Loucy (cell line): ENCODE data around the gene TLCD3B.
A peak's percentile ranks its signal among the peaks of the same experiment; 100 is the strongest.

Experiments
- H2AFZ ChIP-seq: fragments of 200-600 bp; sonication (generic); 2 replicates; pipeline ENCODE4 v1.6.0; 2016; ENCODE audit warnings: antibody characterized with exemption, mild to moderate bottlenecking, low read length, moderate library complexity
- H3F3A ChIP-seq: fragments of 200-600 bp; 2 replicates; pipeline ENCODE4 v1.6.0; 2016; ENCODE audit warnings: antibody characterized with exemption, low read depth, mild to moderate bottlenecking
- H3K27me3 ChIP-seq: fragments of 200-600 bp; sonication (generic); 2 replicates; pipeline ENCODE4 v1.6.1; 2014; ENCODE audit warnings: low read length, mild to moderate bottlenecking; ENCODE audit not compliant: insufficient read depth, poor library complexity, severe bottlenecking
- H3K36me3 ChIP-seq: fragments of 200-600 bp; sonication (generic); 2 replicates; pipeline ENCODE4 v1.6.1; 2016; ENCODE audit warnings: low read length; ENCODE audit not compliant: insufficient read depth
- H3K4me1 ChIP-seq: fragments of 200-600 bp; sonication (generic); 2 replicates; pipeline ENCODE4 v1.5.1; 2014; ENCODE audit warnings: low read length, mild to moderate bottlenecking; ENCODE audit not compliant: insufficient read depth, poor library complexity, severe bottlenecking
- H3K4me2 ChIP-seq: fragments of 200-600 bp; sonication (generic); 2 replicates; pipeline ENCODE4 v1.6.0; 2014; ENCODE audit warnings: antibody characterized with exemption, low read length, low read depth, mild to moderate bottlenecking; ENCODE audit not compliant: poor library complexity, severe bottlenecking
- H3K4me3 ChIP-seq: fragments of 200-600 bp; sonication (generic); 2 replicates; pipeline ENCODE4 v1.5.1; 2014; ENCODE audit warnings: low read length, mild to moderate bottlenecking, mixed read lengths; ENCODE audit not compliant: poor library complexity, severe bottlenecking
- H3K79me2 ChIP-seq: fragments of 200-600 bp; sonication (generic); 2 replicates; pipeline ENCODE4 v1.6.1; 2014; ENCODE audit warnings: low read length; ENCODE audit not compliant: insufficient read depth
- H3K9ac ChIP-seq: fragments of 200-600 bp; sonication (generic); 2 replicates; pipeline ENCODE4 v1.6.0; 2014; ENCODE audit warnings: mild to moderate bottlenecking, low read depth, low read length, moderate library complexity; ENCODE audit not compliant: poor library complexity, severe bottlenecking
- H3K9me2 ChIP-seq: fragments of 200-600 bp; sonication (generic); replicated peaks from 2 replicates; pipeline ENCODE4 v1.6.1; 2016; ENCODE audit warnings: low read depth, low read length, mixed read lengths
- H3K9me3 ChIP-seq: fragments of 200-600 bp; sonication (generic); 2 replicates; pipeline ENCODE4 v1.6.1; 2014; ENCODE audit warnings: mild to moderate bottlenecking, antibody characterized with exemption, low read length, low read depth; ENCODE audit not compliant: insufficient read depth
- H4K20me1 ChIP-seq: fragments of 200-600 bp; sonication (generic); 2 replicates; pipeline ENCODE4 v1.6.0; 2014; ENCODE audit warnings: antibody characterized with exemption, low read length, mild to moderate bottlenecking; ENCODE audit not compliant: insufficient read depth, poor library complexity, severe bottlenecking
- CTCF ChIP-seq: fragments of 200-600 bp; sonication (generic); conservative IDR thresholded peaks from 2 replicates; pipeline ENCODE4 v1.5.1; 2014; ENCODE audit warnings: mild to moderate bottlenecking, antibody characterized with exemption, low read length
- EZH2phosphoT487 ChIP-seq: fragments of 200-600 bp; IDR thresholded peaks from 2 replicates; pipeline ENCODE4 v1.6.1; 2018; ENCODE audit warnings: antibody characterized with exemption, mild to moderate bottlenecking, moderate library complexity, borderline replicate concordance

Gene TLCD3B

GRCh38 chr16:29993903-29994599 is 37.0 kb downstream of the TLCD3B start:
- H3K36me3 ChIP-seq = peaks cover 31% of the 10 kb centered on the region; the same call in 1 of the 2 replicates
- peaks cover 11% of the 10 kb centered on the region for H4K20me1 ChIP-seq
- no peaks in the 10 kb centered on the region for H3K27me3 ChIP-seq
- H3K4me2 ChIP-seq = peak overlapping the region; percentile 84
- H3K4me1 ChIP-seq = peaks cover 19% of the 10 kb centered on the region
- peak overlapping the region; percentile 97 for H3K4me3 ChIP-seq
- H2AFZ ChIP-seq = no peak overlapping the region
- H3K9me3 ChIP-seq = no peaks in the 10 kb centered on the region
- peaks cover 36% of the 10 kb centered on the region for H3K79me2 ChIP-seq
- H3K9me2 ChIP-seq = no peaks in the 10 kb centered on the region
- H3K9ac ChIP-seq = peak overlapping the region; percentile 98
- TF ChIP-seq CTCF (no peak), EZH2phosphoT487 (no peak)
- 0 out of 2 replicates have a peak, but pooled peaks cover 3% of the 10 kb centered on the region for H3F3A ChIP-seq

GRCh38 chr16:29993191-29993902 is 37.7 kb downstream of the TLCD3B start:
- H3K4me1 ChIP-seq = peaks cover 19% of the 10 kb centered on the region
- peak overlapping the region; percentile 98 for H3K9ac ChIP-seq
- H3K79me2 ChIP-seq = peaks cover 36% of the 10 kb centered on the region
- H3K4me2 ChIP-seq = peak overlapping the region; percentile 84
- H3F3A ChIP-seq = 0 out of 2 replicates have a peak, but pooled peaks cover 3% of the 10 kb centered on the region
- TF ChIP-seq EZH2phosphoT487 (no peak), CTCF (no peak)
- peaks cover 11% of the 10 kb centered on the region for H4K20me1 ChIP-seq
- peaks cover 38% of the 10 kb centered on the region; the same call in 1 of the 2 replicates for H3K36me3 ChIP-seq
- H3K27me3 ChIP-seq = no peaks in the 10 kb centered on the region
- no peaks in the 10 kb centered on the region for H3K9me2 ChIP-seq
- H3K9me3 ChIP-seq = no peaks in the 10 kb centered on the region
- peak overlapping the region; percentile 97 for H3K4me3 ChIP-seq
- H2AFZ ChIP-seq = no peak overlapping the region

GRCh38 chr16:29992344-29992967 is 38.6 kb downstream of the TLCD3B start:
- Histone ChIP-seq H3K27me3 (no peaks in the 10 kb centered on the region), H3K9me3 (no peaks in the 10 kb centered on the region), H4K20me1 (peaks cover 11% of the 10 kb centered on the region), H2AFZ (no peak overlapping the region), H3K4me2 (no peak overlapping the region), H3K36me3 (peaks cover 44% of the 10 kb centered on the region; the same call in 1 of the 2 replicates), H3K9ac (no peak overlapping the region), H3F3A (0 out of 2 replicates have a peak, but pooled peaks cover 3% of the 10 kb centered on the region), H3K4me3 (no peak overlapping the region), H3K9me2 (no peaks in the 10 kb centered on the region), H3K4me1 (peaks cover 19% of the 10 kb centered on the region), H3K79me2 (peaks cover 32% of the 10 kb centered on the region)
- TF ChIP-seq EZH2phosphoT487 = no peak
- TF ChIP-seq CTCF = no peak
